Panc1 (cell line): ENCODE data around the gene MEIOB. TPM values are rescaled to one million over a fixed set of nuclear protein-coding genes. Genes with fewer than 3 reads are reported as not detected.

Source experiments
- ATAC-seq: fragments of 200-7000 bp; cut with Tn5 transposase; 2 replicates; pipeline ENCODE4 v1.9.1; 2020; ENCODE audit warnings: mild to moderate bottlenecking, moderate library complexity
- BruUV-seq: library from RNA; stranded (reverse); fragments of 400-500 nt; replicated peaks from 2 replicates; lab custom pipeline; 2021; lab: Mats Ljungman, UMichigan
- CTCF ChIA-PET: fragments of 300-600 bp; sonication (Branson Sonifier 250); formaldehyde crosslinking; loops from one replicate; lab custom pipeline; 2022; ENCODE audit warnings: antibody characterized with exemption; lab: Charles Lee
- POLR2A ChIA-PET: fragments of 300-600 bp; sonication (Branson Sonifier 250); formaldehyde crosslinking; loops from one replicate; lab custom pipeline; 2022; ENCODE audit warnings: antibody characterized with exemption; lab: Charles Lee
- DNase-seq: peaks from one replicate; pipeline ENCODE4 v3.0.0-alpha.2; 2010; ENCODE audit warnings: low read depth, low spot score
- H3K27ac ChIP-seq: 2 replicates; pipeline ENCODE4 v1.5.1; 2011; ENCODE audit warnings: mild to moderate bottlenecking, low read length, inconsistent platforms
- H3K27me3 ChIP-seq: fragments of 200-500 bp; sonication (Bioruptor generic); 2 replicates; pipeline ENCODE4 v1.6.0; 2014; ENCODE audit warnings: low read length, inconsistent platforms; ENCODE audit not compliant: control insufficient read depth, insufficient read depth
- H3K36me3 ChIP-seq: fragments of 200-500 bp; sonication (Bioruptor generic); 2 replicates; pipeline ENCODE4 v1.5.1; 2014; ENCODE audit warnings: inconsistent platforms, mild to moderate bottlenecking, low read length, moderate library complexity; ENCODE audit not compliant: control insufficient read depth, insufficient read depth
- H3K4me1 ChIP-seq: 2 replicates; pipeline ENCODE4 v1.5.1; 2011; ENCODE audit warnings: inconsistent platforms, mild to moderate bottlenecking, low read length, moderate library complexity; ENCODE audit not compliant: control insufficient read depth, insufficient read depth
- H3K4me3 ChIP-seq, 2 experiments: 2 replicates each; pipeline ENCODE4 v1.5.1; 2011 to 2012; ENCODE audit warnings: low read depth in 2 of 2, low read length in 2 of 2, mild to moderate bottlenecking in 2 of 2, inconsistent platforms in 1 of 2, moderate library complexity in 1 of 2
- H3K9me3 ChIP-seq: fragments of 200-500 bp; sonication (Bioruptor generic); 2 replicates; pipeline ENCODE4 v1.5.1; 2014; ENCODE audit warnings: low read depth, mild to moderate bottlenecking, inconsistent platforms, low read length, moderate library complexity; ENCODE audit not compliant: control insufficient read depth, insufficient read depth
- POLR2AphosphoS5 ChIP-seq: IDR thresholded peaks from 2 replicates; pipeline ENCODE4 v1.6.1; 2012; ENCODE audit warnings: mild to moderate bottlenecking, low read depth, low read length, moderate library complexity
- SIN3A ChIP-seq: IDR thresholded peaks from 2 replicates; pipeline ENCODE4 v1.6.1; 2012; ENCODE audit warnings: low read depth, mild to moderate bottlenecking, low read length, moderate library complexity, borderline replicate concordance; ENCODE audit not compliant: insufficient read depth
- TCF7L2 ChIP-seq: IDR thresholded peaks from 2 replicates; pipeline ENCODE4 v1.6.1; 2011; ENCODE audit warnings: mild to moderate bottlenecking, low read depth, low read length, inconsistent platforms
- in situ Hi-C: cut with HindIII; loops from 2 replicates; pipeline ENCODE4 v1.10.0; 2016; ENCODE audit warnings: low sequenced_read_pairs, low pct_unique_long_range_greater_than_20kb
- intact Hi-C: fragments of 100-400 bp; cut with micrococcal nuclease; formaldehyde crosslinking; loops from one replicate; pipeline ENCODE4 v1.10.0; 2022; ENCODE audit not compliant: unreplicated experiment
- total RNA-seq: library from RNA; stranded (reverse); gene quantifications from one replicate; pipeline ENCODE4 v1.2.1, GENCODE V29; 2021; ENCODE audit not compliant: unreplicated experiment
- TF ChIP-seq, protein P1 (sequence below): fragments of 450-650 bp; IDR thresholded peaks from 2 replicates; pipeline ENCODE4 v1.5.1; 2017; ENCODE audit warnings: mild to moderate bottlenecking
- TF ChIP-seq, protein P2 (sequence below), 2 experiments: IDR thresholded peaks; 2 replicates each; pipeline ENCODE4 v1.6.1; 2011 to 2012; ENCODE audit warnings: low read depth in 2 of 2, control low read depth in 1 of 2, low read length in 1 of 2, mild to moderate bottlenecking in 1 of 2, moderate library complexity in 1 of 2; ENCODE audit not compliant: insufficient read depth in 1 of 2

Gene MEIOB
- total RNA-seq, 1 experiment from 2014 or later: not detected

DNA sequence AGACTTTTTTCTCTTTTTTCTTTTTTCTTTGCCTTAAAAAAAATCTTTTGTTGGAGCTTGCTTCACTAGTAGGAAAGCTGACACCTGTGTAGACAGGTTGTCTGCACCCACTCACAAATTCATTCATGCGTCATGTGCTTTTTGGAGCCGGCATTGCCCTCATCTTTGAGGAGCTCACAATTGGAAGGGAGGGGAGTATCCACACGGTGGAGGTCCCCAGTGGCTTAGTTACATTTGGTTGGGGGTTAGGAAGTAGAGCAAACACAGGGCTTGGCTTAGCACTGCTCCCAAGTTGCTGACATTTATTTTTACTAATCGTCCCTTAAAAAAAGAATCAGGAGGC, 18.7 kb upstream of the MEIOB start:
- in situ Hi-C loops: no loop called here
- ATAC-seq (no peak), DNase-seq (no peak)
- CTCF ChIA-PET: no interaction called here
- intact Hi-C loops: no loop called here
- POLR2A ChIA-PET: no interaction called here
- H3K4me3 ChIP-seq: no peak overlapping the region
- no peak overlapping the region for H3K27ac ChIP-seq
- TF ChIP-seq, protein P1, sequence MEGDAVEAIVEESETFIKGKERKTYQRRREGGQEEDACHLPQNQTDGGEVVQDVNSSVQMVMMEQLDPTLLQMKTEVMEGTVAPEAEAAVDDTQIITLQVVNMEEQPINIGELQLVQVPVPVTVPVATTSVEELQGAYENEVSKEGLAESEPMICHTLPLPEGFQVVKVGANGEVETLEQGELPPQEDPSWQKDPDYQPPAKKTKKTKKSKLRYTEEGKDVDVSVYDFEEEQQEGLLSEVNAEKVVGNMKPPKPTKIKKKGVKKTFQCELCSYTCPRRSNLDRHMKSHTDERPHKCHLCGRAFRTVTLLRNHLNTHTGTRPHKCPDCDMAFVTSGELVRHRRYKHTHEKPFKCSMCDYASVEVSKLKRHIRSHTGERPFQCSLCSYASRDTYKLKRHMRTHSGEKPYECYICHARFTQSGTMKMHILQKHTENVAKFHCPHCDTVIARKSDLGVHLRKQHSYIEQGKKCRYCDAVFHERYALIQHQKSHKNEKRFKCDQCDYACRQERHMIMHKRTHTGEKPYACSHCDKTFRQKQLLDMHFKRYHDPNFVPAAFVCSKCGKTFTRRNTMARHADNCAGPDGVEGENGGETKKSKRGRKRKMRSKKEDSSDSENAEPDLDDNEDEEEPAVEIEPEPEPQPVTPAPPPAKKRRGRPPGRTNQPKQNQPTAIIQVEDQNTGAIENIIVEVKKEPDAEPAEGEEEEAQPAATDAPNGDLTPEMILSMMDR: no peak
- TF ChIP-seq, protein P2, sequence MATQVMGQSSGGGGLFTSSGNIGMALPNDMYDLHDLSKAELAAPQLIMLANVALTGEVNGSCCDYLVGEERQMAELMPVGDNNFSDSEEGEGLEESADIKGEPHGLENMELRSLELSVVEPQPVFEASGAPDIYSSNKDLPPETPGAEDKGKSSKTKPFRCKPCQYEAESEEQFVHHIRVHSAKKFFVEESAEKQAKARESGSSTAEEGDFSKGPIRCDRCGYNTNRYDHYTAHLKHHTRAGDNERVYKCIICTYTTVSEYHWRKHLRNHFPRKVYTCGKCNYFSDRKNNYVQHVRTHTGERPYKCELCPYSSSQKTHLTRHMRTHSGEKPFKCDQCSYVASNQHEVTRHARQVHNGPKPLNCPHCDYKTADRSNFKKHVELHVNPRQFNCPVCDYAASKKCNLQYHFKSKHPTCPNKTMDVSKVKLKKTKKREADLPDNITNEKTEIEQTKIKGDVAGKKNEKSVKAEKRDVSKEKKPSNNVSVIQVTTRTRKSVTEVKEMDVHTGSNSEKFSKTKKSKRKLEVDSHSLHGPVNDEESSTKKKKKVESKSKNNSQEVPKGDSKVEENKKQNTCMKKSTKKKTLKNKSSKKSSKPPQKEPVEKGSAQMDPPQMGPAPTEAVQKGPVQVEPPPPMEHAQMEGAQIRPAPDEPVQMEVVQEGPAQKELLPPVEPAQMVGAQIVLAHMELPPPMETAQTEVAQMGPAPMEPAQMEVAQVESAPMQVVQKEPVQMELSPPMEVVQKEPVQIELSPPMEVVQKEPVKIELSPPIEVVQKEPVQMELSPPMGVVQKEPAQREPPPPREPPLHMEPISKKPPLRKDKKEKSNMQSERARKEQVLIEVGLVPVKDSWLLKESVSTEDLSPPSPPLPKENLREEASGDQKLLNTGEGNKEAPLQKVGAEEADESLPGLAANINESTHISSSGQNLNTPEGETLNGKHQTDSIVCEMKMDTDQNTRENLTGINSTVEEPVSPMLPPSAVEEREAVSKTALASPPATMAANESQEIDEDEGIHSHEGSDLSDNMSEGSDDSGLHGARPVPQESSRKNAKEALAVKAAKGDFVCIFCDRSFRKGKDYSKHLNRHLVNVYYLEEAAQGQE (IDR thresholded peaks at IDR 0.05; ENCODE audit: insufficient read depth in 1 of 2, low read depth in 2 of 2, low read length in 1 of 2): no peak
- TF ChIP-seq POLR2AphosphoS5 (no peak), SIN3A (no peak), TCF7L2 (no peak)
- no TSS peak for BruUV-seq
- no peaks in the 10 kb centered on the region for H3K9me3 ChIP-seq
- no peaks in the 10 kb centered on the region; the same call in 1 of the 2 replicates for H3K27me3 ChIP-seq
- H3K36me3 ChIP-seq: no peaks in the 10 kb centered on the region
- no peaks in the 10 kb centered on the region for H3K4me1 ChIP-seq

DNA sequence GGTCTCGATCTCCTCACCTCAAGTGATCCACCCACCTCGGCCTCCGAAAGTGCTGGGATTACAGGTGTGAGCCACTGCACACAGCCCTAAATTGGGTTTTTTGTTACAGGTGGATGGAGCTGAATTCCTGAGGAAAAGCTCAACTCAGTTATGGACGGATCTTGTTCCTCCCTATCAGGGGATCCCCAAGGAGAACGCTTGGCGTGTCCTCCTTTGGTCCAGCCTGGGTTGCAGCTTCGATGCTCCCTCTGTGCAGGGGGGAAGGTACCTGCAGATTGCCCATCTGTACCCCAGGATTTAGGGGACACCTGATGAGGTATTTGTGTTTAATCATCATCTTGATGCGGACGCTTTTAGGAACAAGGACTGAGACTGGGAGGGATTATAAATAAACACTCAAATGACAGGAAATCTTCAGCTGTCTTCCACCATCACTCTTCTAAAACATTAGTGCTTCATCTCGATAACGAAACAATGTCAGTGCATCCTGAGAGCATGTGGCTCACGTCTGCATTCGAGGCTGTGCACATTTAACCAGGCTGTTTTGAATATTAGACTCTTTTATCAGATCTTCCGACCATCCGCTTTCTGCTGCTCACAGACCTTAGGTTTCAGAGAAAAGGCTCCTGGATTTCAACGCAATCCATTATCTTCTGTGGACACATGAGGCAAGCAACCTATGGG, 18.2 kb upstream of the MEIOB start:
- no TSS peak for BruUV-seq
- CTCF ChIA-PET: interaction anchor here (0.6 kb wide), 1 partner anchor 185 kb away, joined by 3 read pairs; no protein-coding TSS in a partner anchor
- intact Hi-C loops: no loop called here
- Histone ChIP-seq H3K27ac (no peak overlapping the region), H3K4me3 (peak overlapping the region in 1 of 2 experiments; percentile 19; a peak in 1 of 4 replicates), H3K4me1 (no peaks in the 10 kb centered on the region), H3K36me3 (no peaks in the 10 kb centered on the region), H3K27me3 (no peaks in the 10 kb centered on the region; the same call in 1 of the 2 replicates), H3K9me3 (no peaks in the 10 kb centered on the region)
- in situ Hi-C loops: no loop called here
- DNase-seq: no peak
- TF ChIP-seq, protein P1: no peak
- ATAC-seq: peak; percentile 57
- POLR2A ChIA-PET: no interaction called here
